GM12873 (cell line): Measurements from ENCODE around the gene PEX11B.

Experiments used
- TF ChIP-seq, protein P1 (sequence below): IDR thresholded peaks from 2 replicates; pipeline ENCODE4 v1.5.1; 2012; ENCODE audit warnings: low read depth, mild to moderate bottlenecking, moderate library complexity, low read length, control low read depth; ENCODE audit not compliant: insufficient read depth; ENCODE audit errors: missing control alignments

The PEX11B gene

GRCh38 chr1:145877923-145878486 lies 40.5 kb downstream of the PEX11B start:
- TF ChIP-seq, protein P1, sequence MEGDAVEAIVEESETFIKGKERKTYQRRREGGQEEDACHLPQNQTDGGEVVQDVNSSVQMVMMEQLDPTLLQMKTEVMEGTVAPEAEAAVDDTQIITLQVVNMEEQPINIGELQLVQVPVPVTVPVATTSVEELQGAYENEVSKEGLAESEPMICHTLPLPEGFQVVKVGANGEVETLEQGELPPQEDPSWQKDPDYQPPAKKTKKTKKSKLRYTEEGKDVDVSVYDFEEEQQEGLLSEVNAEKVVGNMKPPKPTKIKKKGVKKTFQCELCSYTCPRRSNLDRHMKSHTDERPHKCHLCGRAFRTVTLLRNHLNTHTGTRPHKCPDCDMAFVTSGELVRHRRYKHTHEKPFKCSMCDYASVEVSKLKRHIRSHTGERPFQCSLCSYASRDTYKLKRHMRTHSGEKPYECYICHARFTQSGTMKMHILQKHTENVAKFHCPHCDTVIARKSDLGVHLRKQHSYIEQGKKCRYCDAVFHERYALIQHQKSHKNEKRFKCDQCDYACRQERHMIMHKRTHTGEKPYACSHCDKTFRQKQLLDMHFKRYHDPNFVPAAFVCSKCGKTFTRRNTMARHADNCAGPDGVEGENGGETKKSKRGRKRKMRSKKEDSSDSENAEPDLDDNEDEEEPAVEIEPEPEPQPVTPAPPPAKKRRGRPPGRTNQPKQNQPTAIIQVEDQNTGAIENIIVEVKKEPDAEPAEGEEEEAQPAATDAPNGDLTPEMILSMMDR: no peak

DNA sequence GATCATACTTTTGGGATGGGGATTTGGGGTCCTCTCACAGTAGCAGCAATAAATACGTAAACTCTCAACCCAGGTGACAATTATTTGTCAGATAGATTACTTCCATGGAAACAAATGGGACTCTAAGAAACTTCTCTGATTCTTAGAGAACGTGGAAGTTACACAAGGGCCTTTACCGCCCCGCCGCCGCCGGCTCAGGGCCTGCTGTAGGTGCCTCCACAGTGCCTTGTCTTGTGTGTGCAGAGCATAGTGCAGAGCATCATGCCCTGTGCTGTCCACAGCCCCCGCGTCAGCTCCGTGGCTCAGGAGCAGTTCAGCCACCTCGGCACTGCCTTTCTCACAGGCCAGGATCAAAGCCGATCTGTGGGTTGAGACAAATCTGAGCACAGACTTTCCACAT lies 43.9 kb downstream of the PEX11B start:
- TF ChIP-seq, protein P1: no peak

DNA sequence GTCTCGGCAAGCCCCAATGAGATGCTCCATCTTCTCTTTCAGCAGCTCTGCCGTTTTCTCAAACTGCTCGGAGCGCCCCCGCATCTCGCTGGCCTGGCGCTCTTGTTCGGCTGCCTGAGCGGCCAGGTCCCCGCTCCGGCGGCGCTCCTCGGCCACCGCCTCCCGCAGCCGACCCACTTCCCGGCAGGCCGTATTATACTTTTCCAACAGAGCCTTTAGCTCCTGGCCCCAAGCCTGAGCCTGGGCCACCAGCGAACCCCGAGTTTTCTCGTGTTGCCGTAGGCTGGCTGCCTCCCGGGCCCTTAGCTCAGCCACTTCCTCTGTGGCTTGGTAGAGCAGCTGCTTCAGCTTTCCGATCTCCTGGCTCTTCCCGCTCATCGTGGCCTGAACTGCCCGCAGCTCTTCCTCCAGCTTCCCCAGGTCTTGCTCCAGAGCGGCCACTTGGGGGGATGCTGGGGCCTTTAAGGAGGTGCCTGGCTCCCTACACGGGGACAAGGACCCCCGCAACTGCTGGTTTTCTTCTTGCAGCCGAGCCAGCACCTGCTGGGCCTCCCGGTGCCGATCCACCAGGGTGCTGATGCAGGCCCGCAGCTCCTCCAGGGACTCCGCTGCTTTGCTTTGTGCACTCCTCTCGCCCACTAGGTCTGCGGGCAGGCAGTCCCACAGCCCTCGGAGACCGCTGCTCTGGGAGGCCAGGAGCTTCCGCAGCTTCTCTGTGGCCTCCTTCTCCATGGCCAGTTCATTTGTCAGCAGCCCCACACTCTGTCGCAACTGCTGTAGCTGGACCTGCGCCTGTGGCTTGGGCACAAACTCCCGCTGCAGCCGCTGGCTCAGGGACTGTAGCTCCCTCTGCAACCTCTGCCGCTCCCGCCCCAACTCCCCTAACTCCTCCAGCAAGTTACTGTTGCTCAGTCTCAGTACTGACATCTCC lies 46.3 kb downstream of the PEX11B start:
- TF ChIP-seq, protein P1: no peak

DNA sequence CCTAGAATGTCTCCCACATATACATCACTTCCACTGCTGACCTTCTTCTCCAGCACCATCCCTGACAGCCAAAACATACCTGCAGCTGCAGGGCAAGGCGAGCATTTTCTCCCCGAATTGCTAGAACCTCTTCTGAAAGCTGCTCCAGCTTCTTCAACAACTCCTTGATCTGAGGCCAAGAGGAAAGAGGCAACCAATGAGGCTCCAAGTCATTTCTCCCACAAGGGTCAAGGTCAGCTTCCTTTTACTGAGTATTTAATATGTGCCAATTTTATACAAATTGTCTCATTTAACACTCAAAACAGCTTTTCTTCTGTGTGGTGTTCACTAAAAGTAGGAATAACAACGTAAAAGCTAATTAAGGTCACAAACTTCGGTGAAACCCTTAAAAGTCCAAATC lies 50.3 kb downstream of the PEX11B start:
- TF ChIP-seq, protein P1: no peak

- TF ChIP-seq, protein P1: no peak
Measured at GRCh38 chr1:145863282-145864018, 55.1 kb downstream of the PEX11B start.
